HUES48 (cell line): ENCODE results near the gene THBS2.
A peak's percentile ranks its signal among the peaks of the same experiment; 100 is the strongest.
"Not testable (repeated sequence)": the region's sequence is repeated elsewhere in the genome, so short reads cannot be mapped to it uniquely, and the experiment has no call there.

Experiments
- H3K27ac ChIP-seq: one replicate; pipeline ENCODE4 v1.7.0; 2013; ENCODE audit warnings: low read depth, low read length, inconsistent platforms
- H3K27me3 ChIP-seq: 2 replicates; pipeline ENCODE4 v1.6.1; 2013; ENCODE audit warnings: mild to moderate bottlenecking, low read length; ENCODE audit not compliant: control insufficient read depth, insufficient read depth
- H3K36me3 ChIP-seq: 2 replicates; pipeline ENCODE4 v1.6.1; 2013; ENCODE audit warnings: low read length; ENCODE audit not compliant: control insufficient read depth, insufficient read depth
- H3K4me1 ChIP-seq: 2 replicates; pipeline ENCODE4 v1.6.1; 2013; ENCODE audit warnings: mild to moderate bottlenecking, low read length; ENCODE audit not compliant: control insufficient read depth, insufficient read depth
- H3K4me3 ChIP-seq: 2 replicates; pipeline ENCODE4 v1.5.1; 2013; ENCODE audit warnings: mild to moderate bottlenecking, low read depth, low read length
- H3K9ac ChIP-seq: 2 replicates; pipeline ENCODE4 v1.6.1; 2013; ENCODE audit warnings: mild to moderate bottlenecking, low read depth, low read length, moderate library complexity
- H3K9me3 ChIP-seq: 2 replicates; pipeline ENCODE4 v1.6.1; 2013; ENCODE audit warnings: low read length; ENCODE audit not compliant: control insufficient read depth, insufficient read depth

THBS2 gene

DNA sequence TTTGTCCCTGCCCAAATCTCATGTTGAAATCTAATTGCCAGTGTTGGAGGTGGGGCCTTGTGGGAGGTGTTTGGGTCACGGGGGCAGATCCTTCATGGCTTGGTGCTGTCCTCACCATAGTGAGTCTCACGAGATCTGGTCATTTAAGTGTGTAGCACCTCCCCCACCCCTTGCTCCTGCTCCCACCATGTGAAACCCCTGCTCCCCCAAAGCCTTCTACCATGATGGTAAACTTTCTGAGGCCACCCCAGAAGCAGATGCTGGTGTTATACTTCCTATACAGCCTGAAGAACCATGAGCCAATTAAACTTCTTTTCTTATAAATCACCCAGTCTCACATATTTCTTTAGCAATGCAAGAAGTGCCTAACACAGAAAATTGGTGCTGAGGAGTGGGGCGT is 19.9 kb upstream of the THBS2 start:
- Histone ChIP-seq H3K27me3 (no peaks in the 10 kb centered on the region), H3K4me3 (no peak overlapping the region), H3K9ac (no peak overlapping the region), H3K27ac (no peak overlapping the region), H3K4me1 (peaks cover 30% of the 10 kb centered on the region), H3K9me3 (peaks cover 5% of the 10 kb centered on the region; the same call in 1 of the 2 replicates), H3K36me3 (no peaks in the 10 kb centered on the region)

DNA sequence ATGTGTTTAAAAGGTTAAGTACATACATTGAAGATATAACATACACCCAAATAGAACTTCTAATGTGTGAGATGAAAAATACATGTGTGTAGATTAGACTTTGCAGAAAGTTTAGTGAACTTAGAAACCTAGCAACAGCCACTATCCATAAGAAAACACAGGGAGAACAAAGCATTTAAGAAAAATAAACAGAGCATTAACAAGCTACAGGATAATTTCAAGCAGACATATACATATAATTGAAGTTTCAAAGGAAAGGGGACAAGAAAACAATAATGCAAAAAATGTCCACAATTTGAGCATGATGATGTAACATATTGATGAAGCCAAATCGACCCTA is 18.2 kb upstream of the THBS2 start:
- no peak overlapping the region for H3K9ac ChIP-seq
- no peak overlapping the region for H3K27ac ChIP-seq
- no peak overlapping the region for H3K4me3 ChIP-seq
- peaks cover 30% of the 10 kb centered on the region for H3K4me1 ChIP-seq
- H3K36me3 ChIP-seq = no peaks in the 10 kb centered on the region
- H3K27me3 ChIP-seq = no peaks in the 10 kb centered on the region
- H3K9me3 ChIP-seq = peaks cover 5% of the 10 kb centered on the region; the same call in 1 of the 2 replicates

DNA sequence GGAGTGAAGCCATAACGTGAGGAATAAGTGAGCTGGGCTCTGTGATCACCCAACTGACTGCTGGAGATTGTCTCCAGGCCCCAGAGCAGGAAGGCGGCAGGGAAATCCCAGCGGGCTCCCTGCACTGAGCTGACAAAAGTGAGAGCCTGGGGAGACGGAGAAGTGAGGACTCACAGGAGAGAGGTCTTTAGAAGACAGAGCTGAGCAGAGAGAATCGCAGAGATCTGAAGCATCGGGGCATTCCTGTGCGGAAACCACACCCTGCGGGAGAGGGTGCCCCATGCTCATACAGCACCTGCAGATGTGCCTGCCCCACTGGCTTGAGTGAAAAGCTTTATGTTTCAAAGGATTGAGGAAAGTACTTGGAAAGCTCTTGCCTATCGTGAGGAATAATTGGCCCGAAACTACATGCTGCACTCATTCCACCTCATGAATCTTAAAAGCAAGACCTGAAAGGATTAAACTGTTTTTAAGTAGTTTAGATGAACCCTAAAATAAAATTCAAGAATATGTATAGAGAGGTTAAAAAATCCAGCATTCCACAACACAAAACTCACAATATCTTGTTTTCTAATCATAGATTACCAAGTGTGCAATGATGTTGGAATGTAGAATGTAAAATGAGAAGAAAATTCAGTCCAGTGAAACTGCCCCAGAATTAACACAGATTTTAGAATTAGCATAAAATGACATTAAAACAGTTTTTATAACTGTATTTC is 17.7 kb upstream of the THBS2 start:
- Histone ChIP-seq H3K9me3 (peaks cover 5% of the 10 kb centered on the region; the same call in 1 of the 2 replicates), H3K4me1 (peaks cover 30% of the 10 kb centered on the region), H3K4me3 (no peak overlapping the region), H3K36me3 (no peaks in the 10 kb centered on the region), H3K9ac (no peak overlapping the region), H3K27me3 (no peaks in the 10 kb centered on the region), H3K27ac (peak overlapping the region; percentile 76)

DNA sequence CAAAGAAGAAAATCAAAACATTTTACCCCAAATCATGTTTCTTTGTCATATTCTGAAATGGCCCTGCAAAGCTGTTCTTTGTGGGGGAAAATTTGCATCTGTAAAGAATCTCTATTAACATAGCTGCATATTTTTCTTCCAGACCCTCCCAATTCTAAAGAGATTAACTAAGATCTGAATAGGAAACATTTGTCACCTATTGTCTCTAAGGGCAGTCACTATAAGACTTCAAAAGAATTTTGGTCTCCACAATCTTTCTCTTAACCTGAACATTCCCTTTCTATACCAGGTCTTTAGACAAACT is 16.4 kb upstream of the THBS2 start:
- not testable (repeated sequence) for H3K27me3 ChIP-seq, H3K36me3 ChIP-seq, H3K9ac ChIP-seq, H3K9me3 ChIP-seq
- H3K4me1 ChIP-seq = peaks cover 30% of the 10 kb centered on the region
- H3K27ac ChIP-seq = peak overlapping the region; percentile 76
- H3K4me3 ChIP-seq = 0 out of 2 replicates have a peak overlapping the region, but pooled peaks have one; percentile 6

DNA sequence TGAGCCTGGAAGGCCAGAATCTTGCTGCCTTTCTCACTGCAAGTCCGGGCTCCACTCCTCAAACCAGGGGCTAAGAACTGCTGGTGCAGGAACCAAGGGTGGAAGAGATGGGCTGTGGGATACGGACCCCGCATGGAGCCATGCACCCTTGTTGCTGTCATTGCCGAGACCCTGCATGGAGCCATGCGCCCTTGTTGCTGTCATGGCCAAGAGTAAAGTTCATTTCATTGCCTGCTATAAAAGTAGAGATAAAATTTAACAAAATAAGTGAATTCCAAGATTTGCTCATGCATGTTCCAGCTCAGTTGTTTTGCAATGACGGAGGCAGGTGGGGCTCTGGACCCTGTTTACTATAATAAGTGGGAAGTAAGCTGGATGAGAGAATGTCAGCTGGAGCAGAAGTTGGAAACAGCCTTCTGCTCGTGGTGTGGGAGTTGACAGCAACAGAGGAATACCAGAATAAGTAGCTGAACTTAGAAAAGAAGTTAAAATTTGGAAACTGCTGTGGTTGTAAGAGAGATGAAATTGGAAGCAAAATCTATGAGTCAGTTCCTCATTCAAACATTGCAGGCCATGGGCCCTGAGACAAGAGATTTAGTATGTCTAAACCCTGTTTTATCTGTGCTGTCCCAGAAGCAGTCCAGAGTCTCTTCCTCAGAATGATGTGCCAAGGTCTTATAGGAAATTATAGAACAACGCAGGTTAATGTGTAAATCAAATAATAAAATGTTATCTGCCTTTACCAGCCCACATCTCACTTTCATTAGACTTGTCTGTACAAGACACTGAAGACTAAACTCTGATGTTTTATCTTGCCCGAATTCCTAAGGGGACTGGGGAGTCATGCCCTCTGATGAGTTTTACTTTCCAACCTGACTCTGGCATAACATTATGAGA is 15.8 kb upstream of the THBS2 start:
- H3K9me3 ChIP-seq = peaks cover 5% of the 10 kb centered on the region; the same call in 1 of the 2 replicates
- H3K4me1 ChIP-seq = peaks cover 30% of the 10 kb centered on the region
- H3K9ac ChIP-seq = no peak overlapping the region
- H3K27me3 ChIP-seq = no peaks in the 10 kb centered on the region
- H3K4me3 ChIP-seq = 0 out of 2 replicates have a peak overlapping the region, but pooled peaks have one; percentile 6
- peak overlapping the region; percentile 76 for H3K27ac ChIP-seq
- H3K36me3 ChIP-seq = no peaks in the 10 kb centered on the region

DNA sequence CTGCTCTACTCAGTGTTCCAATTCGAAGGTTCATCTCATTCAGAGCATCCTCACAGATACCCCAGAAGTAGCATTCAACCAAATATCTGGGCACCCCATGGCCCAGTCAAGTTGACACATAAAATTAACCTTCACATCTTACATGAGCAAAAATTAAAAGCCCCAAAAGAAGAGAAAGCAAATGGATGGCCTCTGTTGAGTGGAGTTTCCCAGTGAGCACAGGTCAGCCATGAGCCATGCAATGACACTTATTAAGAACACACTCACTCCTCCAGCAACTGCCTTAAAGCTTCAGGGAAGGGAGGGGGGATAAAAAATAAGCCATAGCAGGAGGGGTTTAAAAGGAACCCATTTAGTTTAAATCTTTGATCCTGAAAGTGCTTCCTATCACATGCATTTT is 14.6 kb upstream of the THBS2 start:
- no peaks in the 10 kb centered on the region for H3K36me3 ChIP-seq
- H3K4me1 ChIP-seq = peaks cover 30% of the 10 kb centered on the region
- no peaks in the 10 kb centered on the region for H3K9me3 ChIP-seq
- no peak overlapping the region for H3K9ac ChIP-seq
- H3K4me3 ChIP-seq = no peak overlapping the region
- no peaks in the 10 kb centered on the region for H3K27me3 ChIP-seq
- no peak overlapping the region for H3K27ac ChIP-seq

DNA sequence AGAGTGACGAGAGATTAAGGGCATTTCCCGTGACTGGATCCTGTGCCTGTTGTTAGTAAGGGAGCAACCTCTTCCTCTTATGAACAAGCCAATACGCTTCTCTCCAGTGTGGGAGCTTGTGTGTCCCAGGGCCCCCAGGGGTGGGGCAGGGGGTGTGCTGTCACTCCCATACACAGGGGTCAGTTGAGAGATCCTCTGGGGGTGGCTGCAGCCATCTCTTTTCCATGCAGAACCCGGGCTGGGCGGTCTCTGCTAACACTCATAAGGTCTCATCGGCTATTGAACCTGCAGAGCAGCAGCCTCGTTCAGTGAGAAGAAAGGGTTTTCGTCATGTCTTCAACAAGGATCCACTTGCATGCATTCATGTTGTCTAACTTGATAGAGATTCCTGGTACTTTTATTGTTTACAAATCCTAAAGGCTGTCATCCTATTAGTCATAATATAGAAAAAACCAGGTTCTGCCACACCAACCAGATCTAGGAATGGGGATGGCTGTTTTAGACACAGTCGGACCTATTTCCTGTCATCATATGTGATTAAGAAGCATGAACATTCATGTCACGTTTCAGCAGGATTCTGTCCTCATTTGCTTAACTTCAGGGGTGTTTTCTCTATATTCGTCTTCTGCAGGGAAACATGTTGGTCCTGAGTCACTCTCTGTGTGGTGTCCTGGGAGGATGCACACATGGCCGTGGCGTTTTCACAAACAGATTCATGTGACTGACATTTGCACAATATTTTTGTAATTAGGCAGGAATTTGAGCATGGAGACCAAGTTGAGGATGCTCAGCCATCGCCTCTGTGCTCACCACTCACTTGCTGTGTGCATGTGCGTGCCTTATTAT is 13.3 kb upstream of the THBS2 start:
- no peaks in the 10 kb centered on the region for H3K9me3 ChIP-seq
- no peak overlapping the region for H3K9ac ChIP-seq
- H3K4me1 ChIP-seq = peaks cover 28% of the 10 kb centered on the region
- no peak overlapping the region for H3K27ac ChIP-seq
- H3K4me3 ChIP-seq = no peak overlapping the region
- H3K27me3 ChIP-seq = no peaks in the 10 kb centered on the region
- H3K36me3 ChIP-seq = no peaks in the 10 kb centered on the region

DNA sequence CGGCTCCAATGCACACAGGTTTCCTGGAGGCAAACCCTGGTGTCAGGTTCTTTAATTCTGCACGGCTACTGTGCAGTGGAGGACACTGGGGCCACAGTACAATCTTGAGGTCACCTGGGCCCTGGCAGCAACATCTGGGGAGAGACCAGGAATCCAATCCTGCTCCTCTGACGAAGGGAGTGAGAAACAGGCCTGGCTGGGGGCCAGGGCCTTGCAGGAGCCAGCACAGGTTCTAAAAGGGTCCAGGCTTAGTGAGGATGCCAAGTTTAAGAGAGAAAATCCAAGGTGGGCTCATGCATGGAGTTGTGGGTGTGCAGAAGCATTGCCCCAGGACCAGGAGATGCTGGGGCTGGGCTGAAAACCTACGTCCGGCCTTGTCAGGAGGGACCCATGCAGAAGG is 12.6 kb upstream of the THBS2 start:
- H3K9me3 ChIP-seq = no peaks in the 10 kb centered on the region
- no peaks in the 10 kb centered on the region for H3K36me3 ChIP-seq
- H3K9ac ChIP-seq = no peak overlapping the region
- H3K4me3 ChIP-seq = no peak overlapping the region
- H3K4me1 ChIP-seq = peaks cover 21% of the 10 kb centered on the region
- H3K27ac ChIP-seq = no peak overlapping the region
- no peaks in the 10 kb centered on the region for H3K27me3 ChIP-seq

DNA sequence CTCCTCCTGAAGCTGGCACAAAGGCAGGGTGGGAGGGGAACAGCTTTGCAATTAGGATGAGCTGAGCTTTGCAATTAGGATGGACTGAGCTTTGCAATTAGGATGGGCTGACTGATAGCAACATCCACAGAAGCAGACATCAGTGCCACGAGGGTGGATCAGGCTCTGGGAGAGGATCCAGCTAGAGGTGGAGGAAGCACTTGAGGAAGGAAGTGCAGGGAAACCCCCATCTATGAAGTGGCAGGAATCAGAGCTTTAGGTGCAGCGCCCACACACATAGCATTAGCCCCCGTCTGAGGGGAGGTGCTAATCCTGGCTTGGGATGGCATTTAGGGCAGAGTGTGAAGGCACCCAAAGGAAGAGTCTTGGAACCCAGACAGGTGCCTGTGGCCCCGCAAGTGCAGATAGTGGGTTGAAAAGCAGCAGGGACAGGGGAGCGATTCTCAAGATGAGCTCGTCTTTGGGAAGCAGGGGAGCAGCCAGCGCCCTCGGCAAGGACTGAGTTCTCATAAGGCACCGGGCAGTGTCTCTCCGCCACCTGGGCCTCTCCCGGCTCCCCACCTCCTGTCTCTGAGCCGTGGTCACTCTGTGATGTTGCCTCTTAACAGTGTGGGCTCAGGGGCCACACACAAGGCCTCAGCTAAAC is 12.0 kb upstream of the THBS2 start:
- Histone ChIP-seq H3K9me3 (no peaks in the 10 kb centered on the region), H3K4me1 (peaks cover 15% of the 10 kb centered on the region), H3K27ac (no peak overlapping the region), H3K27me3 (no peaks in the 10 kb centered on the region), H3K9ac (no peak overlapping the region), H3K4me3 (no peak overlapping the region), H3K36me3 (no peaks in the 10 kb centered on the region)

DNA sequence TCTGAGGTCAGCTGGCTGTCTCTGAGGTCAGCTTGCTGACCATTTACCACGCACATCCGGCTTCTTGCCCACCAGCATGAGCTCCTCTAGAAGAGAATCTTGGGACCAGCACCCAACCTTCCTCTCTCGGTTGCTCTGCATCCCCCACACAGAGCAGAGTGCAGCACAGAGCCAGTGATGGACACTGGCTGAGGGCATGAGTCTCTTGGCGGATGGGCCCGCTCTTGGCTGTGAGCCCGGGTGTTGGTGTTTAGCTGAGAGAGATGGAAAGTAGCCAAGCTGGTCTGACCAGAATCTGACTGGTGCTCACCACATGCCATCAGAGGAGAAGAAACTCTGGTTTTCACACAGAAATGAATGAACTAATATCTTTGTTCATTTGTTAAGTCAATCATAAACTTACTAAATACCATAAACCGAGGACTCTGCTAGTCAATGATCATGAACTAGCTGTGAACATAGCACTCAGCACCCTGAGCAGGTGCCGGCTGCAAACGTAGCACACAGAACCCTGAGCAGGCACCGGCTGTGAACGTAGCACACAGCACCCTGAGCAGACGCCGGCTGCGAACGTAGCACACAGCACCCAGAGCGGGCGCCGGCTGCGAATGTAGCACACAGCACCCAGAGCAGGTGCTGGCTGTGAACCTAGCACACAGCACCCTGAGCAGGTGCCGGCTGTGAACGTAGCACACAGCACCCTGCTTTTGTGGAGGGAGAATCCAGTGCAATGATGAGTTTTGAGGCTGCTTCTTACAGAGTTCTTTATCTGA is 10.4 kb upstream of the THBS2 start:
- Histone ChIP-seq H3K27me3 (no peaks in the 10 kb centered on the region), H3K4me1 (no peaks in the 10 kb centered on the region), H3K9me3 (no peaks in the 10 kb centered on the region), H3K36me3 (no peaks in the 10 kb centered on the region), H3K27ac (no peak overlapping the region), H3K4me3 (no peak overlapping the region), H3K9ac (no peak overlapping the region)
